GM04503 (cell line): Measurements from ENCODE around the gene PLCH1.

Experiments
- DNase-seq: peaks from one replicate; pipeline ENCODE4 v3.0.0-alpha.2; 2012; ENCODE audit warnings: low read depth

The PLCH1 gene

GRCh38 chr3:155481591-155481990 lies 263.3 kb downstream of the PLCH1 start:
- DNase-seq = no peak

- no peak for DNase-seq
These were observed 263.8 kb downstream of the PLCH1 start for GRCh38 chr3:155481089-155481488.

GRCh38 chr3:155465664-155466063 lies 279.2 kb downstream of the PLCH1 start:
- no peak for DNase-seq

- no peak for DNase-seq
These were observed 282.2 kb downstream of the PLCH1 start for GRCh38 chr3:155462672-155463071.

GRCh38 chr3:155457591-155457990 lies 287.3 kb downstream of the PLCH1 start:
- DNase-seq = no peak

- DNase-seq = no peak
These were observed 289.1 kb downstream of the PLCH1 start for GRCh38 chr3:155455765-155456164.

- DNase-seq = no peak
These were observed 291.4 kb downstream of the PLCH1 start for GRCh38 chr3:155453512-155453911.

- DNase-seq = no peak
These were observed 295.1 kb downstream of the PLCH1 start for GRCh38 chr3:155449613-155450267.

GRCh38 chr3:155448531-155448930 lies 296.3 kb downstream of the PLCH1 start:
- no peak for DNase-seq

GRCh38 chr3:155446366-155446765 lies 298.5 kb downstream of the PLCH1 start:
- no peak for DNase-seq

- DNase-seq = no peak
These were observed 300.1 kb downstream of the PLCH1 start for GRCh38 chr3:155444771-155445170.

GRCh38 chr3:155443815-155444214 lies 301.1 kb downstream of the PLCH1 start:
- DNase-seq = no peak

GRCh38 chr3:155442072-155442471 lies 302.8 kb downstream of the PLCH1 start:
- no peak for DNase-seq

- no peak for DNase-seq
These were observed 303.4 kb downstream of the PLCH1 start for GRCh38 chr3:155441506-155441905.

GRCh38 chr3:155441026-155441425 lies 303.8 kb downstream of the PLCH1 start:
- DNase-seq = no peak

- peak; percentile 10 for DNase-seq
These were observed 309.1 kb downstream of the PLCH1 start for GRCh38 chr3:155435821-155436220.

GRCh38 chr3:155431856-155432570 lies 312.9 kb downstream of the PLCH1 start:
- no peak for DNase-seq

GRCh38 chr3:155428563-155428962 lies 316.3 kb downstream of the PLCH1 start:
- DNase-seq = peak; percentile 96

- no peak for DNase-seq
These were observed 318.2 kb downstream of the PLCH1 start for GRCh38 chr3:155426524-155427230.

GRCh38 chr3:155425396-155425795 lies 319.5 kb downstream of the PLCH1 start:
- DNase-seq = no peak

- no peak for DNase-seq
These were observed 320.6 kb downstream of the PLCH1 start for GRCh38 chr3:155424323-155424710.

- DNase-seq = no peak
These were observed 321.1 kb downstream of the PLCH1 start for GRCh38 chr3:155423526-155424322.
